C4-2B (cell line): ENCODE results near the gene ADISSP.
A peak's percentile ranks its signal among the peaks of the same experiment; 100 is the strongest.

Experiments
- H3K27ac ChIP-seq: fragments of 450-650 bp; 2 replicates; pipeline ENCODE4 v1.5.1; 2017
- ZFX ChIP-seq: fragments of 450-650 bp; IDR thresholded peaks from 2 replicates; pipeline ENCODE4 v1.6.1; 2017
- TF ChIP-seq, protein P1 (sequence below): fragments of 450-650 bp; conservative IDR thresholded peaks from 2 replicates; pipeline ENCODE4 v1.5.1; 2017; ENCODE audit warnings: mild to moderate bottlenecking

The ADISSP gene

DNA sequence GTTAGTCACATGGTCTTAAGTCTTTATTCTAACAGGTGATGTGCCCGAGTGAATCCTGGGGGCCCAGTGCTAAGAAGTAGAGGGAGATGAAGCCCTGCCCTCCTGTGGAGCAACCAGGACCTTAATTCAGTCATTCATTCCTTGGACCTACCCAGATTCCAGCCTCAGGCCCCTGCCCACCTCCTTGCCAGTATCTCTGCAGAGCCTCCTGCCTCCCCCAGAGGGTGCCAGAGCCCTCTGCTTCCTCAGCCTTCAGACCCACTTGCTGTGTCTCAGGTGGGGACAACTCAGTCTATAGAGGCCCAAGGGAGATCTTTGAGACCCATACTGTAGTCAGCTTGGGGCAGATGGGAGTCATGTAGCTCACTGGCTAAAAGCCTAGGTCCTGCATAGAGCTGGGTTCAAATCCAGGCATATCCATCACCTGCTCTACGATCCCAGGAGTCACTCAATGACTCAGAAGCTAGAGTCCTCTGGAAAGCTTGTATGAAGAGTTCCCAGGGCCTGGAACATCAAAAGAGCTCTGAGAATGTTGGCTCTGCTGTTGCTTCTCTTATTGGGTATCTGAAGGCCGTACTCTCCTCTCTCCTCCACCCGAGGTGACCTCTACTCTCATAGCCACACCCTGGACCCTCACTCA, 51.2 kb downstream of the ADISSP start:
- no peak overlapping the region for H3K27ac ChIP-seq
- TF ChIP-seq ZFX = no peak
- TF ChIP-seq, protein P1, sequence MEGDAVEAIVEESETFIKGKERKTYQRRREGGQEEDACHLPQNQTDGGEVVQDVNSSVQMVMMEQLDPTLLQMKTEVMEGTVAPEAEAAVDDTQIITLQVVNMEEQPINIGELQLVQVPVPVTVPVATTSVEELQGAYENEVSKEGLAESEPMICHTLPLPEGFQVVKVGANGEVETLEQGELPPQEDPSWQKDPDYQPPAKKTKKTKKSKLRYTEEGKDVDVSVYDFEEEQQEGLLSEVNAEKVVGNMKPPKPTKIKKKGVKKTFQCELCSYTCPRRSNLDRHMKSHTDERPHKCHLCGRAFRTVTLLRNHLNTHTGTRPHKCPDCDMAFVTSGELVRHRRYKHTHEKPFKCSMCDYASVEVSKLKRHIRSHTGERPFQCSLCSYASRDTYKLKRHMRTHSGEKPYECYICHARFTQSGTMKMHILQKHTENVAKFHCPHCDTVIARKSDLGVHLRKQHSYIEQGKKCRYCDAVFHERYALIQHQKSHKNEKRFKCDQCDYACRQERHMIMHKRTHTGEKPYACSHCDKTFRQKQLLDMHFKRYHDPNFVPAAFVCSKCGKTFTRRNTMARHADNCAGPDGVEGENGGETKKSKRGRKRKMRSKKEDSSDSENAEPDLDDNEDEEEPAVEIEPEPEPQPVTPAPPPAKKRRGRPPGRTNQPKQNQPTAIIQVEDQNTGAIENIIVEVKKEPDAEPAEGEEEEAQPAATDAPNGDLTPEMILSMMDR = peak; percentile 68

DNA sequence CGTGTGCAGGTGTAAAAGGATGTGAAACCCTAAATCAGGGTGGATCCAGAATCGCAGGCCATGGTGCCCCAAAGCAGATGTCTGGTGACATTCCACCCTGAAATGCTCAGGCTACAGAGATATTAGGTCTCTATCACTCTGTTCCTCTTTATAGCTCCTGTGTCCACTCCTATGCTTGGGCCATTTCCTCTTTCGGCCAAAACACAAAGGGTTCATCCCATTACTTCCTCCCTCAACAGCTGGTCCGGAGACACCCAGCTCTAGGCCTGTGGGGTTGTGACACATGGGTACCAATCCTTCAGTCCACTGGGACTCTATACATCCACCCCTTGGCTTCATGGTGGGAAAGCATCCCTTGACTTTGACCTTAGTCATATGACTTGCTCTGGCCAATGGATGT, 53.5 kb downstream of the ADISSP start:
- H3K27ac ChIP-seq = no peak overlapping the region
- TF ChIP-seq ZFX = no peak

DNA sequence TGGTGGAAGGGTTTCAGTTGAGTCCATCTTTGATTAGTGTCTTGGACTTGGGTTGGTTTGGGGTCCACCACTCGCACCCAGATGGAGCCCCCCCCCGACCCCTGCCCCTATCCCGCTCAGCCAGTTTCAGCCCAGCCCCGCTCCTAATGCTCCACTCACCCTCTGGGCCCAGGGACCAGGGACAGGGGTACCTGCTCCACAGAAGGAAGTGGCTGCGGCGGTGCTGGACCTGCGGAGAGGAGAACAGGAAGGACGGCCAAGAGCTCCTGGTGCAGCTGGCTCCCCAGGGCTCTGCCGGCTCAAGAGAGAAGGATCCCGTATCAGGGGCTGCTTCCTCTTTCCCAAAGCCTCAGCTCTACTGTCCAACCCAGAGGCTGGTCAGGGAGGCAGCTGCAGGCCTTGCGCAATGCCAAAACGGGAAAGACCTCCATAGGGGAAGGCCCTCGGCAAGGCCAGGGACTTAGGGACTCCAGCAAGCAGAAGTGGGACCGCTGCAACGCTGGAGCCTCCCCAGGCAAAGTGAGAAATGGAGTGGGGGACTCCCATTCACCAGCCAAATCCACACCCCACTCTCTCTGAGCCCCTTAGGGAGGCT, 55.2 kb downstream of the ADISSP start, which contains the start of gene SIGLEC1:
TSS of gene SIGLEC1 (minus strand) at position 322 of the 595 bp plus-strand sequence. CDS start 5,472 bp downstream, outside the sequence.
- no peak for TF ChIP-seq ZFX
- TF ChIP-seq, protein P1 = no peak
- no peak within 1 kb of the TSS for H3K27ac ChIP-seq

DNA sequence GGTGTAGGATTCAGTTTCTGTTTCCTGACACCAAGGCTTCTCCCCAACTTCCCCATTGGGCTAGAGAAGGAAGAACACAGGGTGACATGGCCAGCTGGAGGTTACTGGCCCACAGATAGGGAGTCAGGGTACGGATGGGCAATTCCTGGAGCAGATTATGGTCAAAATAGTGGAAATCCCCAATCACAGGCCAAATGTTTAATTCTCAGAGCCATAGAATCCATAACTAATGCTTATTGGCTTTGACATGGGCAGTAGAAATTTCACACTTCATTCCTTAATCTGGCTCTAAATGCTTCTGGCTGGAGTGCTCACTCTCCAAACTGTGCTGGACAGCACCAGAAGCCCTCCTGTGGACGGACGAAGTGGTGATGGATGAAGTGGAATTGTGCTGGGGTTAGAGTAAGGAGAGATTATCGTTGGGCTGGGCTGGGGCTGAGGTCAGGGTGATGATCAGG, 56.0 kb downstream of the ADISSP start:
- H3K27ac ChIP-seq = no peak overlapping the region

DNA sequence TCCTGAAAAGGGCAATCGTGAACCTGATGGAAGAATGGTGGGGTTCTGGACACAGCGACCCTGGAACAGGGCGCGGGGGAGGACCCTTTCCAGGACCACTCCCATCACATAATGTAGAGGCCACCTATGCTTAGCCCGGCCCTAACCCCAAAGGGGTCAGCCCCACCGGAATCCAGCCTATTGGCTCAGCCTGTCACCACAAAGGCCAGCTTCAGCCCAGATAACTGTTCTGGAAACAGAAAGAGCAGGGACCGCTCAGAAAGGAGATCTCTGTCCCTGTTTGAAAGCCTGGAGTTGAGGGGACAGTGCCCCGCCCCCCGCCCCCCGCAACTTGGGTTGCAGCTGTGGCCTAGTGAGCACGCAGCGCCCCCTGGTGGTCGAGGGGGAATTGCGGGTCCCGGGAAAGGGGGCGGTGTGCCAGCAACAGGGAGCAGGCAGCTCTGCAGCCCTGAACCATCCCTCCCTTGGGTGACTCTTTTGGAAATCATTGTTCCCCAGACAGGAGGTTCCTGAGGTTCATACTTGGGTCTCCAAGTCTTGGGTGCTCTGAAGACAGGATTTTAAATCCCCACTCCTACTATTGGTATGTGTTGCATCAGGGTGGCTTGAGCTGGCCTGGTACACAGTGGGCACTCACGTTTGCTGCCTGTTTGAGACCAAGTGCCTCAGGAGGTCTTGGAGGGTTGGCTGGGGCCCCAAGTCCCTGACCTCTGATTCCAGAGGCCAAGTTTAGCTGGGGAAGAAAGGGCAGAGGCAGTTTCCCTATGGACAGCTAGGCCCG, 56.7 kb downstream of the ADISSP start:
- TF ChIP-seq ZFX = no peak
- TF ChIP-seq, protein P1 = peak; percentile 94
- no peak overlapping the region for H3K27ac ChIP-seq

More for the DNA sequence above, 56.0 kb downstream of the ADISSP start:
- no peak for TF ChIP-seq ZFX
- TF ChIP-seq, protein P1 = no peak

DNA sequence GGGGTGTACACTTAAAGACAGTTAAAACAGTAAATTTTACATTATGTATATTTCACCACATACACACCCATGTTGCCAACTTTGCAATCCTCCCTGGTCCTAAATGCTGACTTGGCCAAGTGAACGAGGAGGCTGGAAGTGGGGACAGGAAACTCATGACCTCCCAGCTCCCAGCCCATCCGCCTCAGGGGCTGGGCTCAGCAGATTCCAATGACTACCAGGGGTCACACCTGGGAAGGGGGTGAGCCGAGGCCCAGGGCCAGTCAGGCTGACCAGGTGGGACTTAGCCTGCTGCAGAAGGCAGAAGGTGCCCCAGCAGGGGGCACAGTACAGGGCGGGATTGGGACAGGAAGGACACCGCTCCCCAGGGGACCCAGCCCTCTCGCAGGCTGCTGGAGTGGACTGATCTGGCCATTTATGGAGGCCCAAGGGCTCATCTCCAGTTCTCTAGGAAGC, 57.5 kb downstream of the ADISSP start:
- no peak overlapping the region for H3K27ac ChIP-seq

DNA sequence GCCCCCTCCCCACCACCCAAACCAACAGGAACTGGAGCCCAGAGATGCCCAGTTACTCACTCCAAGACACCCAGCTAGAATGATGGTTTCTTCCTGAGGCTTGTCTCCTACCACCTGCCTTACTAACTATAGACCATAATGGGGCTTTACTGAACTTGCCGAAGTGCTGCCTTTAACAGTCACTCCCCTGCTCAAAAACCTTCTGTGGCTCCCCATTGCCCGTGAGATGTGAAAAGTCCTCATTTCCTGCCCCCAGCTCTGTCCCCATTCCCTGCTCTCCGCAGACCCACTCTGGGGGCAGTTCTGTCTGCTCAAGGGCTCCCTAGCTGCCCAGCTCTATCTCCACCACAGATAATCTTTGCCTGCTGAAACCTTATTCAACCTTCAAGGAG, 60.0 kb downstream of the ADISSP start:
- no peak overlapping the region for H3K27ac ChIP-seq

More for the DNA sequence above, 57.5 kb downstream of the ADISSP start:
- TF ChIP-seq, protein P1 = no peak
- TF ChIP-seq ZFX = no peak

More for the DNA sequence above, 60.0 kb downstream of the ADISSP start:
- no peak for TF ChIP-seq ZFX
- TF ChIP-seq, protein P1 = no peak
